Activated CD4-positive, alpha-beta memory T cell treated with anti-CD3 and anti-CD28 coated beads for 36 hours (primary cell): Measurements from ENCODE around the gene GPD2. TPM values are rescaled to one million over a fixed set of nuclear protein-coding genes. Genes with fewer than 3 reads are reported as not detected.
"Not testable (repeated sequence)": the region's sequence is repeated elsewhere in the genome, so short reads cannot be mapped to it uniquely, and the experiment has no call there.

Experiments used
- CTCF ChIA-PET: fragments of 350-600 bp; sonication (Branson Sonifier 250); formaldehyde crosslinking; loops from one replicate; lab custom pipeline; 2021; ENCODE audit warnings: antibody characterized with exemption, inconsistent platforms; lab: Charles Lee
- POLR2A ChIA-PET: fragments of 350-600 bp; sonication (Branson Sonifier 250); formaldehyde crosslinking; loops from one replicate; lab custom pipeline; 2021; ENCODE audit warnings: antibody characterized with exemption; lab: Charles Lee
- DNase-seq: peaks from one replicate; pipeline ENCODE4 v3.0.0-alpha.2; 2020
- H3K27ac Mint-ChIP-seq: one replicate; pipeline ENCODE4 v1.8.0; 2021; ENCODE audit warnings: mixed read lengths
- H3K27me3 Mint-ChIP-seq: one replicate; pipeline ENCODE4 v1.8.0; 2021; ENCODE audit warnings: mixed read lengths
- H3K36me3 Mint-ChIP-seq: one replicate; pipeline ENCODE4 v1.8.0; 2021; ENCODE audit warnings: mixed read lengths
- H3K4me1 Mint-ChIP-seq: one replicate; pipeline ENCODE4 v1.8.0; 2021; ENCODE audit warnings: low read depth, mixed read lengths
- H3K4me3 Mint-ChIP-seq: one replicate; pipeline ENCODE4 v1.8.0; 2021; ENCODE audit warnings: mild to moderate bottlenecking, mixed read lengths
- H3K9me3 Mint-ChIP-seq: one replicate; pipeline ENCODE4 v1.8.0; 2021; ENCODE audit warnings: mixed read lengths
- intact Hi-C: fragments of 100-400 bp; cut with micrococcal nuclease; formaldehyde crosslinking; loops from one replicate; pipeline ENCODE4 v1.15.1; 2023
- total RNA-seq, 2 experiments: library from RNA; stranded (reverse); gene quantifications; one replicate each; pipeline ENCODE4 v1.2.3, GENCODE V29; 2021

GPD2 gene
- total RNA-seq, 2 experiments from 2014 or later = 27.3 to 28.6 TPM

GRCh38 chr2:156602552-156602933, 166.4 kb downstream of the GPD2 start:
- CTCF ChIA-PET = no interaction called here
- POLR2A ChIA-PET = no interaction called here

GRCh38 chr2:156615836-156616322, 179.7 kb downstream of the GPD2 start:
- peaks cover 6% of the 10 kb centered on the region for H3K27me3 Mint-ChIP-seq
- no peaks in the 10 kb centered on the region for H3K36me3 Mint-ChIP-seq
- ChIA-PET POLR2A (no interaction called here), CTCF (no interaction called here)
- DNase-seq = no peak
- H3K4me1 Mint-ChIP-seq = no peaks in the 10 kb centered on the region
- no peak overlapping the region for H3K4me3 Mint-ChIP-seq
- no peak overlapping the region for H3K27ac Mint-ChIP-seq
- no peaks in the 10 kb centered on the region for H3K9me3 Mint-ChIP-seq
- intact Hi-C loops = no loop called here

More at GRCh38 chr2:156602552-156602933, 166.4 kb downstream of the GPD2 start:
- no peaks in the 10 kb centered on the region for H3K36me3 Mint-ChIP-seq
- H3K27me3 Mint-ChIP-seq = peaks cover 2% of the 10 kb centered on the region
- intact Hi-C loops = no loop called here
- no peak overlapping the region for H3K27ac Mint-ChIP-seq
- H3K4me1 Mint-ChIP-seq = no peaks in the 10 kb centered on the region
- H3K4me3 Mint-ChIP-seq = no peak overlapping the region
- no peak for DNase-seq
- no peaks in the 10 kb centered on the region for H3K9me3 Mint-ChIP-seq

- H3K4me3 Mint-ChIP-seq, H3K4me1 Mint-ChIP-seq, POLR2A ChIA-PET, DNase-seq, H3K9me3 Mint-ChIP-seq, intact Hi-C loops, CTCF ChIA-PET, H3K27me3 Mint-ChIP-seq, H3K36me3 Mint-ChIP-seq, H3K27ac Mint-ChIP-seq: not testable (repeated sequence)
Measured at GRCh38 chr2:156618071-156618470, 181.9 kb downstream of the GPD2 start.

- Mint-ChIP-seq H3K27ac (no peak overlapping the region), H3K9me3 (no peaks in the 10 kb centered on the region), H3K4me3 (no peak overlapping the region), H3K27me3 (peaks cover 8% of the 10 kb centered on the region), H3K4me1 (no peaks in the 10 kb centered on the region), H3K36me3 (no peaks in the 10 kb centered on the region)
- intact Hi-C loops = no loop called here
- POLR2A ChIA-PET = no interaction called here
- no peak for DNase-seq
- CTCF ChIA-PET = interaction anchor here (0.8 kb wide), 1 partner anchor 29 kb away, joined by 3 read pairs; no protein-coding TSS in a partner anchor
Measured at GRCh38 chr2:156619021-156619539, 182.9 kb downstream of the GPD2 start.

- Mint-ChIP-seq H3K4me3 (no peak overlapping the region), H3K9me3 (peaks cover 8% of the 10 kb centered on the region), H3K36me3 (no peaks in the 10 kb centered on the region), H3K27ac (no peak overlapping the region), H3K4me1 (no peaks in the 10 kb centered on the region), H3K27me3 (peaks cover 6% of the 10 kb centered on the region)
- no peak for DNase-seq
- CTCF ChIA-PET = no interaction called here
- POLR2A ChIA-PET = no interaction called here
- intact Hi-C loops = no loop called here
Measured at GRCh38 chr2:156622491-156622890, 186.3 kb downstream of the GPD2 start.

- ChIA-PET CTCF (no interaction called here), POLR2A (no interaction called here)
- peaks cover 8% of the 10 kb centered on the region for H3K9me3 Mint-ChIP-seq
- no peaks in the 10 kb centered on the region for H3K4me1 Mint-ChIP-seq
- no peak overlapping the region for H3K4me3 Mint-ChIP-seq
- no peak for DNase-seq
- peaks cover 10% of the 10 kb centered on the region for H3K27me3 Mint-ChIP-seq
- no peaks in the 10 kb centered on the region for H3K36me3 Mint-ChIP-seq
- H3K27ac Mint-ChIP-seq = no peak overlapping the region
- intact Hi-C loops = no loop called here
Measured at GRCh38 chr2:156625360-156626170, 189.4 kb downstream of the GPD2 start.

- H3K4me1 Mint-ChIP-seq = no peaks in the 10 kb centered on the region
- H3K4me3 Mint-ChIP-seq = no peak overlapping the region
- intact Hi-C loops = no loop called here
- ChIA-PET CTCF (interaction anchor here (0.6 kb wide), 1 partner anchor 237 kb away, joined by 3 read pairs; no protein-coding TSS in a partner anchor), POLR2A (no interaction called here)
- H3K36me3 Mint-ChIP-seq = no peaks in the 10 kb centered on the region
- DNase-seq = no peak
- H3K27me3 Mint-ChIP-seq = peaks cover 11% of the 10 kb centered on the region
- H3K9me3 Mint-ChIP-seq = peaks cover 8% of the 10 kb centered on the region
- no peak overlapping the region for H3K27ac Mint-ChIP-seq
Measured at GRCh38 chr2:156626931-156627330, 190.8 kb downstream of the GPD2 start.

GRCh38 chr2:156630579-156631337, 194.6 kb downstream of the GPD2 start:
- H3K4me1 Mint-ChIP-seq = no peaks in the 10 kb centered on the region
- H3K27me3 Mint-ChIP-seq = peaks cover 10% of the 10 kb centered on the region
- H3K9me3 Mint-ChIP-seq = no peaks in the 10 kb centered on the region
- no peak for DNase-seq
- intact Hi-C loops = no loop called here
- no peak overlapping the region for H3K27ac Mint-ChIP-seq
- ChIA-PET CTCF (no interaction called here), POLR2A (no interaction called here)
- H3K4me3 Mint-ChIP-seq = no peak overlapping the region
- no peaks in the 10 kb centered on the region for H3K36me3 Mint-ChIP-seq

- Mint-ChIP-seq H3K27ac (no peak overlapping the region), H3K27me3 (peaks cover 6% of the 10 kb centered on the region), H3K36me3 (no peaks in the 10 kb centered on the region), H3K9me3 (peaks cover 4% of the 10 kb centered on the region), H3K4me1 (no peaks in the 10 kb centered on the region), H3K4me3 (no peak overlapping the region)
- ChIA-PET CTCF (no interaction called here), POLR2A (no interaction called here)
- intact Hi-C loops = no loop called here
- DNase-seq = no peak
Measured at GRCh38 chr2:156635646-156636045, 199.5 kb downstream of the GPD2 start.

Other genes with a start within 250 kb of the GPD2 start
- gene NR4A2, start 103.7 kb upstream of the GPD2 start, total RNA-seq = 10 to 100 TPM in 1 of 2 experiments, 1 to 10 TPM in 1; 9.3 to 10.0 TPM